Gastrocnemius medialis (tissue), 4 donors: ENCODE results near the gene MEGF6. TPM values are rescaled to one million over a fixed set of nuclear protein-coding genes. Genes with fewer than 3 reads are reported as not detected.

Experiments used
- ATAC-seq, 2 donors: fragments of 150-250 bp; one replicate each; pipeline ENCODE4 v1.9.1; 2016
- DNase-seq, 2 donors: peaks; one replicate each; pipeline ENCODE4 v3.0.0-alpha.2; 2019
- H3K27ac ChIP-seq, 4 donors: fragments of 200-600 bp; sonication (generic); 1 replicate in 1 of 4; 2 replicates in 3 of 4; pipeline ENCODE4 v1.5.1; 2016 to 2018; ENCODE audit warnings: mild to moderate bottlenecking in 2 of 4, moderate library complexity in 1 of 4
- H3K27me3 ChIP-seq, 3 donors: fragments of 200-600 bp; sonication (generic) in 2 of 3; 1 replicate in 1 of 3; 2 replicates in 2 of 3; pipeline versions ENCODE4 v1.5.1 to v1.6.0; 2016 to 2019; ENCODE audit warnings: mild to moderate bottlenecking in 1 of 3, moderate library complexity in 1 of 3
- H3K36me3 ChIP-seq, 2 donors: fragments of 200-600 bp; sonication (generic) in 1 of 2; one replicate each; pipeline ENCODE4 v1.5.1; 2017 to 2018
- H3K4me1 ChIP-seq, 2 donors: fragments of 200-600 bp; sonication (generic) in 1 of 2; one replicate each; pipeline ENCODE4 v1.5.1; 2016 to 2017; ENCODE audit warnings: mild to moderate bottlenecking in 2 of 2
- H3K4me3 ChIP-seq, 4 donors: fragments of 200-600 bp; sonication (generic) in 3 of 4; 1 replicate in 1 of 4; 2 replicates in 3 of 4; pipeline ENCODE4 v1.5.1; 2016 to 2019; ENCODE audit warnings: mild to moderate bottlenecking in 2 of 4
- H3K9me3 ChIP-seq, 3 donors: fragments of 200-600 bp; sonication (generic) in 2 of 3; 1 replicate in 1 of 3; 2 replicates in 2 of 3; pipeline ENCODE4 v1.5.1; 2016 to 2019
- POLR2A ChIP-seq, 2 donors: fragments of 450-650 bp; IDR thresholded peaks; one replicate each; pipeline ENCODE4 v1.6.1; 2017; ENCODE audit warnings: antibody characterized with exemption in 2 of 2, mild to moderate bottlenecking in 2 of 2, moderate library complexity in 2 of 2
- in situ Hi-C, 4 donors: fragments of 200-750 bp; cut with MboI; loops; one replicate each; pipeline versions ENCODE4 v1.15.0 to v1.8.0; 2017; ENCODE audit warnings: low sequenced_read_pairs in 4 of 4
- intact Hi-C: fragments of 100-400 bp; cut with DNase I; formaldehyde crosslinking; loops from one replicate; pipeline ENCODE4 v1.15.1; 2023; ENCODE audit warnings: low total_unique reads
- microRNA counts, 2 donors: library from miRNA; unstranded; fragments of <30 nt; microRNA quantifications; one replicate each; lab custom pipeline; 2016
- microRNA-seq, 2 donors: library from miRNA; unstranded; fragments of <30 nt; microRNA quantifications; one replicate each; pipeline ENCODE4, GENCODE V29; 2016; ENCODE audit warnings: borderline replicate concordance in 2 of 2
- total RNA-seq, 4 donors: library from RNA; depleted of rRNA; stranded (reverse); fragments of >200 nt; gene quantifications; one replicate each; pipeline versions ENCODE4 v1.1.0 to v1.2.3, GENCODE V29; 2016
- TF ChIP-seq, protein P1 (sequence below), 5 experiments: fragments of 450-650 bp in 3 of 5; fragments of 200-600 bp in 2 of 5; sonication (generic) in 2 of 5; IDR thresholded peaks in 4 of 5; conservative IDR thresholded peaks in 1 of 5; 1 replicate in 4 of 5; 2 replicates in 1 of 5; pipeline ENCODE4 v1.5.1; 2016 to 2019; ENCODE audit warnings: antibody characterized with exemption in 5 of 5, mild to moderate bottlenecking in 3 of 5, moderate library complexity in 3 of 5

Gene MEGF6
- total RNA-seq, 4 donors from 2014 or later, result 1.9 to 5.7 (median 4.9) TPM

DNA sequence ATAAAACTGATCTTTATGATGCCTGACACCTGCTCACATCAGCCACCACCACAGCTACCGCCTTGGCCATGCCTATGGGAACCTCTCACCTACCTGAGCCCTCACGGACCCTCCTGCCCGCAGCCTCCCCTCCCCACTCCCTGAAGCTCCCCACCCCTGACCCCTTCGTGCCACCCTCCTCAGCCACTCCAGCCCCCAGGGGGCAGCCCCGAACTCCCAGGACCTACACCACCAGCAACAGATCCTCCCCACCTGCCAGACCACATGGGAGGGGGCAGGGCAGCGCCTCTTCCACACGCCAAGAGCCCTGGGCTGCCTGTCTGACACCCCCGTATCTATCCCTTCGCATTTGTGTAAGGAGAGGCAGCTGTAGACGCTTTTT lies 171.0 kb downstream of the MEGF6 start:
- no peak for ATAC-seq
- no peak for DNase-seq
- intact Hi-C loops (no loop called here), in situ Hi-C loops (no loop called here)
- Histone ChIP-seq H3K27ac (no peak overlapping the region), H3K4me3 (no peak overlapping the region), H3K27me3 (peaks cover 15 to 23% (median 19%) of the 10 kb centered on the region in 3 donors), H3K4me1 (no peaks in the 10 kb centered on the region), H3K9me3 (no peaks in the 10 kb centered on the region), H3K36me3 (no peaks in the 10 kb centered on the region)
- TF ChIP-seq POLR2A (IDR thresholded peaks at IDR 0.05), result no peak
- TF ChIP-seq, protein P1, sequence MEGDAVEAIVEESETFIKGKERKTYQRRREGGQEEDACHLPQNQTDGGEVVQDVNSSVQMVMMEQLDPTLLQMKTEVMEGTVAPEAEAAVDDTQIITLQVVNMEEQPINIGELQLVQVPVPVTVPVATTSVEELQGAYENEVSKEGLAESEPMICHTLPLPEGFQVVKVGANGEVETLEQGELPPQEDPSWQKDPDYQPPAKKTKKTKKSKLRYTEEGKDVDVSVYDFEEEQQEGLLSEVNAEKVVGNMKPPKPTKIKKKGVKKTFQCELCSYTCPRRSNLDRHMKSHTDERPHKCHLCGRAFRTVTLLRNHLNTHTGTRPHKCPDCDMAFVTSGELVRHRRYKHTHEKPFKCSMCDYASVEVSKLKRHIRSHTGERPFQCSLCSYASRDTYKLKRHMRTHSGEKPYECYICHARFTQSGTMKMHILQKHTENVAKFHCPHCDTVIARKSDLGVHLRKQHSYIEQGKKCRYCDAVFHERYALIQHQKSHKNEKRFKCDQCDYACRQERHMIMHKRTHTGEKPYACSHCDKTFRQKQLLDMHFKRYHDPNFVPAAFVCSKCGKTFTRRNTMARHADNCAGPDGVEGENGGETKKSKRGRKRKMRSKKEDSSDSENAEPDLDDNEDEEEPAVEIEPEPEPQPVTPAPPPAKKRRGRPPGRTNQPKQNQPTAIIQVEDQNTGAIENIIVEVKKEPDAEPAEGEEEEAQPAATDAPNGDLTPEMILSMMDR (IDR thresholded peaks at IDR 0.05 in 4 of 5, conservative IDR thresholded peaks at IDR 0.05 in 1 of 5), result no peak

MicroRNAs within 50 kb of the gene (microRNA counts, 767-probe panel; counts per million panel counts)
- 356 to 448 counts per million in 2 donors for microRNA hsa-miR-551a (lab: Ali Mortazavi, UCI)

Small RNA genes lying within 50 kb of the gene (microRNA-seq; reads per million reads assigned to microRNA genes)
- 0 to 0.85 reads per million in 2 donors for gene MIR551A

Other genes with a start within 250 kb of the MEGF6 start
- 1 to 10 TPM in 1 of 4 donors, under 1 TPM in 3; 0.20 to 1.2 (median 0.63) TPM for gene ARHGEF16, start 156.8 kb downstream of the MEGF6 start, total RNA-seq
- 10 to 100 TPM; 25.3 to 38.7 (median 30.0) TPM for gene TPRG1L, start 13.5 kb upstream of the MEGF6 start, total RNA-seq
- gene WRAP73, start 38.6 kb upstream of the MEGF6 start, total RNA-seq, result 10 to 100 TPM; 12.7 to 16.1 (median 14.2) TPM
- gene TP73, start 41.0 kb upstream of the MEGF6 start, total RNA-seq, result under 1 TPM in 1 of 4 donors, not detected in 3; 0.07 TPM
- under 1 TPM in 1 of 4 donors, not detected in 3; 0.09 TPM for gene CCDC27, start 140.9 kb upstream of the MEGF6 start, total RNA-seq
- 1 to 10 TPM in 2 of 4 donors, not detected in 2; 1.4 to 3.7 TPM for gene SMIM1, start 161.2 kb upstream of the MEGF6 start, total RNA-seq
- gene LRRC47, start 185.0 kb upstream of the MEGF6 start, total RNA-seq, result 10 to 100 TPM; 64.2 to 97.2 (median 89.9) TPM
- gene CEP104, start 245.7 kb upstream of the MEGF6 start, total RNA-seq, result 10 to 100 TPM; 16.6 to 39.0 (median 21.9) TPM
- gene DFFB, start 246.0 kb upstream of the MEGF6 start, total RNA-seq, result 1 to 10 TPM; 1.3 to 3.6 (median 3.1) TPM